Uterus (tissue), 2 donors: ENCODE results near the gene MAD1L1.

Source experiments
- CTCF ChIP-seq, 4 experiments: fragments of 200-600 bp in 2 of 4; fragments of 450-650 bp in 2 of 4; sonication (generic) in 2 of 4; IDR thresholded peaks; one replicate each; pipeline ENCODE4 v1.5.1; 2016 to 2019; ENCODE audit warnings: antibody characterized with exemption in 4 of 4, mild to moderate bottlenecking in 2 of 4, moderate library complexity in 1 of 4
- POLR2A ChIP-seq, 2 donors: fragments of 450-650 bp; IDR thresholded peaks; one replicate each; pipeline ENCODE4 v1.6.1; 2016; ENCODE audit warnings: antibody characterized with exemption in 2 of 2, mild to moderate bottlenecking in 1 of 2, moderate library complexity in 1 of 2

GRCh38 chr7:2213551-2214215 is 19.1 kb downstream of the MAD1L1 start:
- no peak for TF ChIP-seq CTCF (IDR thresholded peaks at IDR 0.05)
- TF ChIP-seq POLR2A (IDR thresholded peaks at IDR 0.05), result no peak
